GM06990 (cell line): ENCODE results near the gene RAB11FIP5.

Experiments
- DNase-seq: peaks from one replicate; pipeline ENCODE4 v3.0.0-alpha.2; 2011; ENCODE audit not compliant: insufficient read length; ENCODE audit errors: extremely low read depth
- H3K27me3 ChIP-seq: replicated peaks from 2 replicates; pipeline ENCODE4 v1.6.0; 2011; ENCODE audit warnings: low read length; ENCODE audit not compliant: control insufficient read depth, insufficient read depth
- H3K36me3 ChIP-seq: 2 replicates; pipeline ENCODE4 v1.5.1; 2011; ENCODE audit warnings: low read length; ENCODE audit not compliant: control insufficient read depth, insufficient read depth
- H3K4me3 ChIP-seq: replicated peaks from 2 replicates; pipeline ENCODE4 v1.5.1; 2011; ENCODE audit warnings: low read depth, mild to moderate bottlenecking, control low read depth, low read length
- CTCF ChIP-seq: IDR thresholded peaks from 2 replicates; pipeline ENCODE4 v1.5.1; 2011; ENCODE audit warnings: low read length, control low read depth, mild to moderate bottlenecking, inconsistent platforms; ENCODE audit not compliant: insufficient read depth, poor library complexity, severe bottlenecking

Gene RAB11FIP5

DNA sequence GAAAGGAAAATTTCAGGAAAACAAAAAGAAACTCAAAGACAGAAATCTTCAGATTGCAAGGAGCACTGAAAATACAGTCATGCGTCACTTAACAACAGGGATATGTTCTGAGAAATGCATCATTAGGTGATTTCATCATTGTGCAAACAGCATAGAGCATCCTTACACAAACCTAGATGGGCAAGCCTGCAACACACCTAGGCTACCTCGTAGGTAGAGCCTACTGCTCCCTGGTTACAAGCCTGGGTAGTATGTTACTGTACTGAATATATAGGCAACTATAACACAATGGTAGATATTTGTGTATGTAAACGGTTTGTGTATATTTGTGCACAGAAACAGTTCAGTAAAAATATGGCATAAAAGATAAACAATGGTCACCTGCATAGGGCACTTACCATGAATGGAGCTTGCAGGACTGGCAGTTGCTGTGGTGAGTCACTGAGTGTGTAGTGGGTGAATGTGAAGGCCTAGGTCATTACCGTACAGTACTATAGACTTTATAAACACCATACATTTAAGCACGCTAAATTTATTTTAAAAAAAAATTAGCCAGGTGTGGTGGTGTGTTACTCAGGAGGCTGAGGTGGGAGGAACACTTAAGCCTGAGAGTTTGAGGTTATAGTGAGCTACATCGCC is 74.7 kb downstream of the RAB11FIP5 start:
- Histone ChIP-seq H3K27me3 (no peaks in the 10 kb centered on the region), H3K4me3 (no peak overlapping the region), H3K36me3 (no peaks in the 10 kb centered on the region; the same call in 1 of the 2 replicates)
- TF ChIP-seq CTCF: no peak
- no peak for DNase-seq

GRCh38 chr2:73036766-73037165 is 76.0 kb downstream of the RAB11FIP5 start:
- H3K36me3 ChIP-seq: no peaks in the 10 kb centered on the region; the same call in 1 of the 2 replicates
- no peak for TF ChIP-seq CTCF
- DNase-seq: no peak
- H3K27me3 ChIP-seq: no peaks in the 10 kb centered on the region
- H3K4me3 ChIP-seq: no peak overlapping the region

- Histone ChIP-seq H3K4me3 (no peak overlapping the region), H3K36me3 (no peaks in the 10 kb centered on the region; the same call in 1 of the 2 replicates), H3K27me3 (no peaks in the 10 kb centered on the region)
- DNase-seq: no peak
- TF ChIP-seq CTCF: peak; percentile 30
Observed at GRCh38 chr2:73035899-73036711, 76.6 kb downstream of the RAB11FIP5 start.

GRCh38 chr2:73034661-73035375 is 77.9 kb downstream of the RAB11FIP5 start:
- no peak for DNase-seq

More at GRCh38 chr2:73034661-73035375, 77.9 kb downstream of the RAB11FIP5 start:
- H3K27me3 ChIP-seq: no peaks in the 10 kb centered on the region
- H3K4me3 ChIP-seq: no peak overlapping the region
- TF ChIP-seq CTCF: no peak
- H3K36me3 ChIP-seq: no peaks in the 10 kb centered on the region; the same call in 1 of the 2 replicates
